DND-41 (cell line): ENCODE measurements around the gene MYH13.

Source experiments
- CTCF ChIP-seq: IDR thresholded peaks from 2 replicates; pipeline ENCODE4 v1.5.1; 2012; ENCODE audit warnings: borderline replicate concordance, low read length, moderate library complexity, mild to moderate bottlenecking; ENCODE audit not compliant: poor library complexity, severe bottlenecking; ENCODE audit errors: extremely low read depth
- EZH2 ChIP-seq: IDR thresholded peaks from 3 replicates; pipeline ENCODE4 v1.6.1; 2012; ENCODE audit warnings: borderline replicate concordance, low read depth, mild to moderate bottlenecking, moderate library complexity, low read length, inconsistent platforms; ENCODE audit not compliant: severe bottlenecking

DNA sequence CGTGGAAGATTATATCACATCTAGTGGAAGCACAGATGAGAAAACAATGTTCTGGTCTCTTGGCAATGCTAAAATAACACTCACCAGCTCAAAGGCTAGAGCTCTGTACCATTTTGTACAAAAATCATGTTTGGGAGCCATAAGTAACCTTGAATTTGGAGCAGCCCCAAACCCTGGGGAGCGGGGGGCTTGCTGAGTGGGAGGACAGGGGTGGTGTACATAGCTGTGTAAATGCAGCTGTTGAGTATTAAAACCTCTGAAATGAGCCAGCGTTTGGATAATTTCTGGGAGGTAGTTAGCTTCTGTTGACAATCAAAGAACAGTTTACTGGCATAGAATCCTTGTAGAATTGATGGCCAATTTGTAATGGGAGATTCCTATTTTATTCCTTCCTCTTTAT, 44.6 kb upstream of the MYH13 start:
- no peak for TF ChIP-seq CTCF
- no peak for TF ChIP-seq EZH2
